RWPE2 (cell line): ENCODE data around the gene CDKN2AIPNL.

Experiments used
- ATAC-seq: fragments of 200-7000 bp; cut with Tn5 transposase; 3 replicates; pipeline ENCODE4 v1.9.1; 2021; ENCODE audit warnings: low read depth
- DNase-seq: peaks from one replicate; pipeline ENCODE4 v3.0.0-alpha.2; 2020; ENCODE audit warnings: low spot score
- H3K27ac ChIP-seq: fragments of 450-650 bp; 2 replicates; pipeline ENCODE4 v1.5.1; 2017; ENCODE audit warnings: mild to moderate bottlenecking; ENCODE audit not compliant: poor library complexity, severe bottlenecking
- H3K27me3 ChIP-seq: fragments of 250-450 bp; sonication (Bioruptor Pico); 2 replicates; pipeline ENCODE4 v1.5.1; 2021; ENCODE audit warnings: mild to moderate bottlenecking, moderate library complexity; ENCODE audit not compliant: insufficient read depth, poor library complexity, severe bottlenecking
- H3K36me3 ChIP-seq: fragments of 250-450 bp; sonication (Bioruptor Pico); 2 replicates; pipeline ENCODE4 v1.5.1; 2020; ENCODE audit warnings: low read depth, mild to moderate bottlenecking, moderate library complexity
- H3K4me1 ChIP-seq: fragments of 250-450 bp; sonication (Bioruptor Pico); 2 replicates; pipeline ENCODE4 v1.5.1; 2021; ENCODE audit warnings: mild to moderate bottlenecking, moderate library complexity; ENCODE audit not compliant: insufficient read depth, poor library complexity, severe bottlenecking
- H3K4me3 ChIP-seq: fragments of 250-450 bp; sonication (Bioruptor Pico); 2 replicates; pipeline ENCODE4 v1.5.1; 2021; ENCODE audit warnings: mild to moderate bottlenecking, moderate library complexity; ENCODE audit not compliant: severe bottlenecking
- H3K9me3 ChIP-seq: fragments of 250-450 bp; sonication (Bioruptor Pico); 2 replicates; pipeline ENCODE4 v1.5.1; 2021; ENCODE audit warnings: mild to moderate bottlenecking, moderate library complexity; ENCODE audit not compliant: severe bottlenecking
- TF ChIP-seq, protein P1 (sequence below): fragments of 450-650 bp; IDR thresholded peaks from one replicate; pipeline ENCODE4 v1.5.1; 2017; ENCODE audit warnings: mild to moderate bottlenecking, moderate library complexity; ENCODE audit not compliant: poor library complexity, severe bottlenecking

CDKN2AIPNL gene

DNA sequence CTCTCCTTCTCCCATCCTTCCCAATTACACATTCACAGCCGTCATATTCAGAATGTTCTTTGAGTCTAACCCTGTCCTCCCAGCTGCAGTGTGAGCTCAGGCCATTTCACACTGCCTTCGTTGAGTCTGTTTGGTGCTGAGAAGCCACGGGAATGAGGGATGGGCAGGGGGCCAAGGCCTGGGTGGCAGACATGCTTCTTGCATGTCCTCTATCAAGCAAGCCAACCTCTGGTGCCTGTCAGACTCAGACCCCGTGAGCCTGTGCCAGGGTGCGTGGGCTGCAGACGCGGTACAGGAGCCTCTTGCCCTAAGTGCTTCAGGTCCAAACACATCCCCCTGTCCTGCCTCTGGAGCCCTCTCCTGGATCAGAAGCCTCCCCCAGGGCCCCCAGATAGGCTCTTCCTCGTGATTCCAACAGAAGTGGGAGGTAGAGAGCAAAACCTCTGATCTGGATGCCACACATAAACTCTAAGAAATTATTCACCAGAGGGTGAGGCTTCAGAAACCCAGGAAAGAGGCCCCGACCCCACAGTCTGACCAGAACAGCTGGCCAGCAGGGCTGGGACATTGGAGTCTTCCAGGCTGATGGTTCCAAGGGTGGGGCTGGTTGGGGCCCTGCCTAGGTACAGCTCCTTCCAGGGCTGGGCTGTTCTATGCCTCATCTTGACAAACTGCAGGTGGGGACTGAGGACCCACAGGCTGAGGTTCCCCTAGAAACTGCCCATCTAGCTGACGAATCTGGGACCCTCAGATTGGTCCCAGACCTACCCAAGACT lies 46.7 kb upstream of the CDKN2AIPNL start:
- peaks cover 6% of the 10 kb centered on the region for H3K4me1 ChIP-seq
- no peaks in the 10 kb centered on the region for H3K36me3 ChIP-seq
- H3K9me3 ChIP-seq: no peaks in the 10 kb centered on the region
- no peak overlapping the region for H3K27ac ChIP-seq
- no peak overlapping the region for H3K4me3 ChIP-seq
- DNase-seq (peak; percentile 62), ATAC-seq (no peak)
- no peaks in the 10 kb centered on the region for H3K27me3 ChIP-seq
- TF ChIP-seq, protein P1, sequence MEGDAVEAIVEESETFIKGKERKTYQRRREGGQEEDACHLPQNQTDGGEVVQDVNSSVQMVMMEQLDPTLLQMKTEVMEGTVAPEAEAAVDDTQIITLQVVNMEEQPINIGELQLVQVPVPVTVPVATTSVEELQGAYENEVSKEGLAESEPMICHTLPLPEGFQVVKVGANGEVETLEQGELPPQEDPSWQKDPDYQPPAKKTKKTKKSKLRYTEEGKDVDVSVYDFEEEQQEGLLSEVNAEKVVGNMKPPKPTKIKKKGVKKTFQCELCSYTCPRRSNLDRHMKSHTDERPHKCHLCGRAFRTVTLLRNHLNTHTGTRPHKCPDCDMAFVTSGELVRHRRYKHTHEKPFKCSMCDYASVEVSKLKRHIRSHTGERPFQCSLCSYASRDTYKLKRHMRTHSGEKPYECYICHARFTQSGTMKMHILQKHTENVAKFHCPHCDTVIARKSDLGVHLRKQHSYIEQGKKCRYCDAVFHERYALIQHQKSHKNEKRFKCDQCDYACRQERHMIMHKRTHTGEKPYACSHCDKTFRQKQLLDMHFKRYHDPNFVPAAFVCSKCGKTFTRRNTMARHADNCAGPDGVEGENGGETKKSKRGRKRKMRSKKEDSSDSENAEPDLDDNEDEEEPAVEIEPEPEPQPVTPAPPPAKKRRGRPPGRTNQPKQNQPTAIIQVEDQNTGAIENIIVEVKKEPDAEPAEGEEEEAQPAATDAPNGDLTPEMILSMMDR: no peak

DNA sequence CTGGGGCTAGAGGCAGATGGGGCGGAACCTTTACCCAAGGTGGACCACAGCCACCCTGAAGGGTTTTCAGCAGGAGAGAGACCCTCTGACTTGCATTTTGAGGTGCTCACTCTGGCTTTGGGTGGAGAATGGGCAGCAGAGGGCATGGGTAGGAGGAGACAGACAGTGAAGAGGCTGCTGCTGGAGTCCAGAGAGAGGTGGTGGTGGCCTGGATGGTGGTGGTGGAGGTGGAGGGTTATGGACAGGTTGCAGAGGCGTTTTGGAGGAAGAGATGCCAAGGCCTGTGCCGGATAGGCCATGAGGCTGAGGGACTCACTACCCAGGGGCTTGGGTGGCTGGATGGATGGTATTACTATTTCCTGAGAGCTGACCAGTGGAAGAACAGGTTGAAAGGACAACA lies 46.1 kb upstream of the CDKN2AIPNL start:
- TF ChIP-seq, protein P1: no peak
- H3K9me3 ChIP-seq: no peaks in the 10 kb centered on the region
- no peaks in the 10 kb centered on the region for H3K27me3 ChIP-seq
- no peak overlapping the region for H3K4me3 ChIP-seq
- H3K36me3 ChIP-seq: no peaks in the 10 kb centered on the region
- peaks cover 6% of the 10 kb centered on the region for H3K4me1 ChIP-seq
- DNase-seq (peak; percentile 28), ATAC-seq (no peak)
- no peak overlapping the region for H3K27ac ChIP-seq

DNA sequence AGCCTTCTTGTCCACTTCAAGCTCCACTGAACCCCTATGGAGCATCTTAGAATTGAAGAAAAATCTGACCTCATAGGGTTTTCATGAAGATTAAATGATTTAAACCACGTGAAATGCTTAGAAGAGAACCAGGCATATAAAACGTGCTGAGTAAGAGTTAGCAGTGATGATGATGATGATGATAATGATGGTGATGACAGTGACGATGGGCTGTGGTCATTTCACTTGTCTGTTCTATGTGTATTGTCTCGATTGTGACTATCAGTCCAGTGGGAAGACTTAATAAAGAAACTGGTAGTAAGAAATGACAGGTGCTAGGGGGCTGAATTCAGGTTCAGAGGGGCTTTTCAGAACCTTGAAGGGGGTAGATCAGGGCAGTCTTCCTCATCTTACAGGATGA lies 45.1 kb upstream of the CDKN2AIPNL start:
- Histone ChIP-seq H3K4me1 (peaks cover 11% of the 10 kb centered on the region), H3K27me3 (no peaks in the 10 kb centered on the region), H3K4me3 (no peak overlapping the region), H3K9me3 (no peaks in the 10 kb centered on the region), H3K36me3 (no peaks in the 10 kb centered on the region), H3K27ac (no peak overlapping the region)
- DNase-seq (peak; percentile 10), ATAC-seq (no peak)
- TF ChIP-seq, protein P1: no peak

DNA sequence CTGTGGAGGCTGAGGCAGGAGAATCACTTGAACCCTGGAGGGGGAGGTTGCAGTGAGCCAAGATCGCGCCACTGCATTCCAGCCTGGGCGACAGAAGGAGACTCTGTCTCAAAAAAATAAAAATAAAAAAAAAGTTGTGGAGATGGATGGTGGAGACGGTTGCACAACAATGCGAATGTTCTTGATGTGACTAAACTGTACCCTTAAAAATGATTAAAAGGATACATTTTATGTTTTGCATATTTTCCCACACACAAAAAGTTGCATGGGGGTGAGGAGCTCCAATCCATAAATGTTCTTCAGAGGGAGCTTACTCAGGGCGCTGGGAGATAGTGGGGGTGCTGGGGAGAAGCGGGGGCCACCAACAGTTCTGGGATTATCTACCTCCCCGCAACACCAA lies 43.8 kb upstream of the CDKN2AIPNL start:
- ATAC-seq: no peak
- H3K27ac ChIP-seq: no peak overlapping the region
- no peaks in the 10 kb centered on the region for H3K9me3 ChIP-seq
- H3K4me1 ChIP-seq: peaks cover 13% of the 10 kb centered on the region
- H3K27me3 ChIP-seq: no peaks in the 10 kb centered on the region
- no peak for DNase-seq
- no peak overlapping the region for H3K4me3 ChIP-seq
- H3K36me3 ChIP-seq: no peaks in the 10 kb centered on the region
- TF ChIP-seq, protein P1: no peak

DNA sequence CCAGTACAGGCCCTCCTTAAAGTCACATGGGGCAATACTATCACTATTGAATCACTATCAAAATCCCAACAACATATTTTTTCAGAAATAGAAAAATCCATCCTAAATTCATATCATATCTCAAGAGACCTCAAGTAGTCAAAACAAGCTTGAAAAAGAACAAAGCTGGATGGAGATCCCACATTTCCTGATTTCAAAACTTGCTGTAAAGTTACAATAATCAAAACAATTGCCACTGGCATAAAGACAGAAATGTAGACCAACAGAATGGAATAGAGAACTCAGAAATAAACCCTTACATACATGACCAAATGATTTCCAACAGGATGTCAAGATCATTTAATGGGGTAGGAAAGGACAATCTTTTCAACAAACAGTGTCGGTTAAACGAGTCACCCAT lies 41.3 kb upstream of the CDKN2AIPNL start:
- DNase-seq (no peak), ATAC-seq (no peak)
- H3K9me3 ChIP-seq: no peaks in the 10 kb centered on the region
- H3K4me3 ChIP-seq: no peak overlapping the region
- TF ChIP-seq, protein P1: no peak
- no peak overlapping the region for H3K27ac ChIP-seq
- H3K4me1 ChIP-seq: peaks cover 8% of the 10 kb centered on the region
- H3K36me3 ChIP-seq: no peaks in the 10 kb centered on the region
- no peaks in the 10 kb centered on the region for H3K27me3 ChIP-seq
